HG02623 (cell line): ENCODE results near the gene PTTG1IP.
"Not testable (repeated sequence)": the region's sequence is repeated elsewhere in the genome, so short reads cannot be mapped to it uniquely, and the experiment has no call there.

ENCODE experiments used
- ATAC-seq: cut with Tn5 transposase; IDR thresholded peaks from one replicate; pipeline ENCODE4 v1.9.1; 2021; ENCODE audit warnings: moderate library complexity; ENCODE audit not compliant: unreplicated experiment

Gene PTTG1IP

GRCh38 chr21:44873356-44874239 is at the start of gene PTTG1IP:
PTTG1IP (minus strand) TSS chr21:44873690; CDS start chr21:44873616, 74 bp downstream.
- ATAC-seq = peak; percentile 75

GRCh38 chr21:44921928-44922327 is 48.4 kb upstream of the PTTG1IP start:
- no peak for ATAC-seq

- peak; percentile 49 for ATAC-seq
These were observed 47.5 kb upstream of the PTTG1IP start, which contains the start of gene ITGB2 for GRCh38 chr21:44920694-44921604. ITGB2 (minus strand) TSS chr21:44920899; CDS start chr21:44910782, 10,117 bp downstream.

- peak; percentile 12 for ATAC-seq
These were observed 46.6 kb upstream of the PTTG1IP start for GRCh38 chr21:44919913-44920693.

- ATAC-seq = no peak
These were observed 45.8 kb upstream of the PTTG1IP start for GRCh38 chr21:44919111-44919912.

- no peak for ATAC-seq
These were observed 45.1 kb upstream of the PTTG1IP start for GRCh38 chr21:44918581-44919033.

GRCh38 chr21:44918107-44918470 is 44.6 kb upstream of the PTTG1IP start:
- ATAC-seq = no peak

GRCh38 chr21:44917446-44918106 is 44.1 kb upstream of the PTTG1IP start:
- ATAC-seq = no peak

GRCh38 chr21:44916965-44917364 is 43.5 kb upstream of the PTTG1IP start:
- ATAC-seq = no peak

- peak; percentile 46 for ATAC-seq
These were observed 40.8 kb upstream of the PTTG1IP start for GRCh38 chr21:44914176-44914874.

GRCh38 chr21:44913425-44914175 is 40.1 kb upstream of the PTTG1IP start:
- ATAC-seq = no peak

- not testable (repeated sequence) for ATAC-seq
These were observed 39.3 kb upstream of the PTTG1IP start for GRCh38 chr21:44912506-44913412.

- ATAC-seq = no peak
These were observed 38.6 kb upstream of the PTTG1IP start for GRCh38 chr21:44912158-44912473.

GRCh38 chr21:44911384-44912157 is 38.1 kb upstream of the PTTG1IP start:
- no peak for ATAC-seq

- no peak for ATAC-seq
These were observed 37.5 kb upstream of the PTTG1IP start for GRCh38 chr21:44911068-44911383.

GRCh38 chr21:44910229-44911067 is 37.0 kb upstream of the PTTG1IP start:
- ATAC-seq = no peak
